HepG2 (cell line): Measurements from ENCODE around the gene TACC2.

Source experiments
- CAMTA2 ChIP-seq: sonication (generic); formaldehyde crosslinking; IDR thresholded peaks from 2 replicates; pipeline ENCODE4 v1.4.0; 2020; ENCODE audit warnings: mild to moderate bottlenecking, missing genetic modification reagents, borderline replicate concordance
- KDM5A ChIP-seq: fragments of 200-600 bp; sonication (generic); IDR thresholded peaks from 2 replicates; pipeline ENCODE4 v1.7.0; 2018; ENCODE audit warnings: antibody characterized with exemption, mild to moderate bottlenecking, low read length, borderline replicate concordance
- TOE1 ChIP-seq: sonication (generic); formaldehyde crosslinking; IDR thresholded peaks from 2 replicates; pipeline ENCODE4 v1.4.0; 2020; ENCODE audit warnings: mild to moderate bottlenecking, missing genetic modification reagents
- ZNF609 ChIP-seq: sonication (generic); formaldehyde crosslinking; IDR thresholded peaks from 2 replicates; pipeline ENCODE4 v1.4.0; 2020; ENCODE audit warnings: mild to moderate bottlenecking, missing genetic modification reagents, borderline replicate concordance
- ZUFSP ChIP-seq: sonication (generic); formaldehyde crosslinking; IDR thresholded peaks from 2 replicates; pipeline ENCODE4 v1.9.0; 2021; ENCODE audit warnings: missing genetic modification reagents, mild to moderate bottlenecking, borderline replicate concordance
- TF ChIP-seq, protein P1 (sequence below): IDR thresholded peaks from 2 replicates; pipeline ENCODE4 v1.6.1; 2012; ENCODE audit warnings: inconsistent platforms

GRCh38 chr10:122075171-122075570 is 86.2 kb downstream of the TACC2 start:
- no peak for TF ChIP-seq ZNF609 (CRISPR knock-in tag)
- no peak for TF ChIP-seq KDM5A
- no peak for TF ChIP-seq TOE1 (CRISPR knock-in tag)
- no peak for TF ChIP-seq CAMTA2 (CRISPR knock-in tag)
- TF ChIP-seq, protein P1, sequence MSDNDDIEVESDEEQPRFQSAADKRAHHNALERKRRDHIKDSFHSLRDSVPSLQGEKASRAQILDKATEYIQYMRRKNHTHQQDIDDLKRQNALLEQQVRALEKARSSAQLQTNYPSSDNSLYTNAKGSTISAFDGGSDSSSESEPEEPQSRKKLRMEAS: no peak
- TF ChIP-seq ZUFSP (CRISPR knock-in tag): no peak
